GM18519 (cell line): ENCODE results near the gene FCN3.

Source experiments
- ATAC-seq: cut with Tn5 transposase; IDR thresholded peaks from one replicate; pipeline ENCODE4 v1.9.1; 2021; ENCODE audit warnings: mild to moderate bottlenecking, moderate library complexity; ENCODE audit not compliant: unreplicated experiment, low FRiP score

FCN3 gene

DNA sequence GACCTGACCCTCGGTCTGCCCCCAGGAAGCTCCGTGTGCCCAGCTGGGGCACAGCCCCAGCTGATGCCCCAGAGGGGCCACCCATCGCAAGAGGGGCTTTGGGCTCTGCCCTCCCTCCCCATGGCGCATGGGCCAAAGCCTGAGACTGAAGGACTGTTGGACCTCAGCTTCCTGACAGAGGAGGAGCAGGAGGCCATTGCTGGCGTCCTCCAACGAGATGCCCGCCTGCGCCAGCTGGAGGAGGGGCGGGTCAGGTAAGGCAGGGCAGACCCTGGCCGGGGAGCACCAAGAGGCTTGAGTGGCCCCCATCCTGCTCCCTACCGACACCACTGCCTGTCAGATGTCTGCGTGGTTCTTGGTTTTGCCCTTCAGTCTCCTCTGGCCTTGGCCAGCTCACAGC, 29.4 kb downstream of the FCN3 start:
- no peak for ATAC-seq

DNA sequence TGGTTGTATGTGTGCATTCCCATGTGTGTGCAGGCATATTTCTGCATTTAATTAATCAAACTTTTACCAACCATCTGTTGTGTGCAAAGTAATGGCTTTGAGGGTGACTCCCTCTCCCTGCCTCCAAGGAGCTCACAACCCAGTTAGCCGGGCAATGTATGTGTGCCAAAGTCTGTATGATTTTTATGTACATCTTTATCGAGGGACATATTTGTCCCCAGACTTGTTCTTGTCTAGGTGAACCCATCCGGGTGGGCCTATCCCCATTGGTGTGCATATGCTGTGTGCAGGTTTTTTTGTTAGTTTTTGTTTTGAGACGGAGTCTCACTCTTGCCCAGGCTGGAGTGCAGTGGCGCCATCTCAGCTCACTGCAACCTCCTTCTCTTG, 31.0 kb downstream of the FCN3 start:
- ATAC-seq = no peak

DNA sequence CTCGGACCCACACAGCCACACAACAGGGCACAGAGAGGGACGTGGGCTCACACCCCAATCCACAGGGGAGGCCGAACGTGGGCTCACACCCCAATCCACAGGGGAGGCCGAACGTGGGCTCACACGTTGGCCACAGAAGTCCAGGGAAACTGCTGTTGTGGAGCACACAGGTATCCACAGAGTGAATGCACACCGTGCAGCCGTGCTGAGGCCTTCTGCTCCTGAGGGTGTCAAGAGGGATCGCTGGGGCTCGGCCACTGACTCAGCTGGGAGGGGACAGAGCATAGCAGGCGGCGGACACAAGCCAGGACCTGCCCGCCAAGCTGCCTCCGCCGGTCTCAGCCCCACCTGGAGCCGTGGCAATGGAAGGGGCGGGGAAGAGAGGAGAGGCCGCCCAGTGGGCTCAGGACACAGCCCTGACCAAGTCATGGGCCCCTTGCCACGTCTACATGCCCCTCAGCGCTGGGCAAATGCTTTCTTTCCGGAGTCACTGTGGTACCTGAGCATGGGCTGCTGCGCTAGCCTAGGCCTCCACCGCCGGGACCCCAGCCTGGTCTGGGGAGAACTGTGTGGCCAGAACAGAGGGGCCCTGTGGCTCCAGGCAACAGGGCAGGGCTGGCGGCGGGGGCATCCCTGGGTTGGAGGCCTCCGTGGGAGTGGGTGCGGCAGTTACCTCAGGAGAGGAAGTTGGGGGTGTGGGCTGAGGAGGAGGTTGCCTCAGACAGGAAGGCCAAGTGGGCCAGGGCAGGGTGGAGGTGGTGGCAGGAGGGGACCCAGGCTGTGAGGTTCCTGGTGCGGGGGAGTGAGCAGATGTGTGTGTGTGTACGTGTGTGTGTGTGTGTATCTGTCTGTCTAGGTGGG, 31.6 kb downstream of the FCN3 start:
- no peak for ATAC-seq

DNA sequence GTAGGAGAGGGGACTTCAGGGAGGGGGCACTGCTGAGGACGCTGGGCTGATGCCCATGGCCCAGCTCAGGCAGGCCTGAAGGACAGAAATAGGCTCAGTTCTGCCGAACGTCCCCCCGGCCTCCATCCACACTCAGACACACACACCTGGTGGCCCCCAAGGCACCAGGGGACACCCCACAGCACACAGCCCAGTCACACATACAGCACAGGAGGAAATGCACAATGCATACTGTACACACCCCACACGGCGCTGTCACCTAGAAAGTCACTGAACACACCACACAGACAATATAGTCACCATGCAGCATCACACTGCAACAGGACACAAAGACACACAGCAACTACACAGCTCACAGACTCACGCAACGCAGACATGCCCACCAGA, 32.2 kb downstream of the FCN3 start:
- ATAC-seq = no peak

DNA sequence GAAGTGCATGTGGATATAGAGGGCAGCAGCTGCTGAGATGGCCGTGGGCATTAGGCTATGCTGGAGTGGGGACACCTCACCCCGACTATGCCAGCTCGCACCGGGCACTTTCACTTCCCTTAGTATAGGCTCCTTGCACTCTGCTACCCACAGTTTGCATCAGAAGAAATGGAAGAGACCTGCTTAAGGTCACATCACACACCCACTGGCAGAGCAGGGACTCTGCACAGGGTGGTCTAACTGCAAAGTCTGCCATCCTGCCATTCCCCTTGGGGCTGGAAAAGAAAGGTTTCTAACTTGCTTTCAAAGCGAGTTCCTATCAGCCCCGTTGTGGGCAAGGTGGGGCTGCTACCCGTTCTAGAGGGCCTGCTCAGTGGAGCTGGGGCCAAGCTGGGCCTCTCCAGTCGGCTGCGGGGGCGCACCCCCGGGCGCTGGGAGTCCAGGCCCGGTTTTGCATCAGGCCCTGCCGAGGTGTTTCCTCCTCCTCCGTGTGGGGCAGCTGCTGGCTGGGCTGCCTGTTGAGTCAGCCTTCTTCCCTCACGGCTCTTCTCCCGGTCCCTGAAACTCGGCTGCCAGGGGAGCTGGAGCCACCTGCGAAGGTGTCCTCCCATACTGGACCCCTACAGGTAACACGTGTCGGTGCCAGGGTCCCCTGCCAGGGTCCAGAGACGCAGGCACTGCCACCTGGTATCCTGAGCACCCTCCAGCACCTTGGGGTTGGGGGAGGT, 32.9 kb downstream of the FCN3 start, which contains the start of gene SYTL1:
SYTL1 (plus strand) TSS at position 498 of the 728 bp plus-strand sequence. CDS start 3,313 bp downstream, outside the sequence.
- no peak for ATAC-seq

DNA sequence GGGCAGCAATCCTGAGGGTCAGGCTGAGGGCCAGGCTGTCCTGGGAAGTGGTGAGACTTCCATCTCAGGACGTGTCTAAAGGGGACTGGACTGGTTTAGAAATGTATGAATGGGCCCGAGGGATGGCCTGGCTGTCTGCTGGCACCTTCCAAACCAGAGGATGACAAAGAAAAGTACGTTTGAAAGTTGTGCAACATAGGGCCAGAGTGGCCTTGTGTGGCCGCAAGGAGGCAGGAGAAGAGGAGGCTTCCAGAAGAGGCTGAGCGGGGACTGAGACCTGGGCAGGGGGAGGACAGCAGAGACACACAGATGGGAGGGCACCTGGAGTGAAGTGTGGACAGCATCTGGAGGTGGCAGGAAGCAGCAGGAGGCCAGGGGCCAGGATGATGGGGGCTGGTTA, 35.4 kb downstream of the FCN3 start:
- no peak for ATAC-seq

DNA sequence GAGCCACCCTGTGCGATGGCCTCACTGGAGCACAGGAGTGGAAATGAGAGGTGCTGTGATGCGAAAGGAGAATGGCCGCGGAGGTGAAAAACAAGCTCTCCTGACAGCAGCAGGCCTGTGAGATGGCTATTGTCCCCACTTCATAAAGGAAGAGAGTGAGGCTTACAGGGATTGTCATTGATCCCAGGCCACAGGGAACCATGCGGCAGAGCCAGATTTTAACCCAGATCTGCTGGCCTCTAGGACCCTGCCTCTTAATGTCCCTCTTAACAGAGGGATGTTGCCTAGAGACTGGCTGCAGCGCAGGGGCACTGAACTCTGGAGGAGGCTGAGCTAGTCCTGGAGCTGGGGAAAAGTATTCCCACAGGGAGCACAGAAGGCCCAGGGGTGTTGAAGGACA, 35.9 kb downstream of the FCN3 start:
- ATAC-seq = no peak

DNA sequence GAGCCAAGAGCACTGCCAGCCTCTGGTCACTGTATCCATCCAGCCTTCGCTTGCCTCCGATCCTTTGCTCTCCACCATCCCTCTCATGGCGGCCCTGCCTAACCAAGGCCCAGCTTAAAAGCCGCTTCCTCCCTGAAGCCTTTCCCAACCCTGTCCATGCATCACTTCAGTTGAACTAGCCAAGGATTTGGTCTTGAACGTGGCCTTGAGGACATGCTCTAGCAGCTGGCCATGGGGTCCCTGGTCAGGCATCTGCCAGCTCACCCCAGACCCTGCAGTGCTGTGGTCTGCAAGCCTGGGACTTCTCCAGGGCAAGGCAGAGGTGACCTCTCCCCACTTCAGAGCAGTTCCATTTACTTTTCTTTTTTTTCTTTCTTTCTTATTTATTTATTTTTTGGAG, 37.9 kb downstream of the FCN3 start:
- ATAC-seq = no peak

DNA sequence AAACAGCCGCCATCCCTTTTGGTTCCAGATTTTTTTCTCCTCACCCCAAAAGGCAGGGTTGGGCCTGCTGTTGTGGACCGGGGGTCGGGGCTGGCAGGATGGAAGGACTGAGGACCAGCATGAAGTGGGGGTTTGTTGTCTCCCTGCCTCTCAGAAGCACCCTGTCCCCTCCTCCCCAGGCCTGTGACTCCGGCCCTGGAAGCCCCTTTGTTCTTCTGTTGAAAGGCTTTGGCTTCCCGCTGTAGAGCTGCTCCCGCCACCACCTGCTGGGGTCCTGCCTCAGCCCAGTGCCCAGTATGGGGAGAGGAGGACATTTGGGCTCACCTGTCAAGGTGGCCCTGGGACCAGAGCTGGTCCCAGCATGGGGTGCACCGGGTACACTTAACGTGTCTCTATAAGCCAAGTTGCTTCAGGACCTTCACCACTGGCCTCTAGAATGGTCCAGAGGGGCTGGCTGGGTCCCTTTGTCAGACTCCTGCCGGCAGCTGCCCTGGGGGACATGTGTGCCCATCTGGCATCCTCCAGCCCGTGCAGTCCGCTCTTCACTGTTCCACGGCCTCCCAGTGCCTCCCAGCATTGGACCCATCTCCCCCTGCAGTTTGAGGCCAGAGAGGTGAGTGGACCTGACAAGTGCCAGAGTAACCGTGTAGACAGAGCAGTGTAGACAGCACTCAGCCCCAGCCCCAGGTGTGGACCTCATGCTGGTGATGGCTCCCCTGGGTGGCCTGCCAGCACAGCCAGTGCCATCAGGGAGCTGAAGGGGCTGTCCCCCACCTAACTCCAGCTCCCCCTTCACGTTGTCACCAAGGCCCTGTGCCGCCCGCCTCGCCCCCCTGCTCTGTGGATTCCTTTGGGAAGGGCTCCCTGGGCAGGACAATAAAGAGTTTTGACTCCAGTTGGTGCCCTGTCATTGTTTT, 38.9 kb downstream of the FCN3 start:
- no peak for ATAC-seq

DNA sequence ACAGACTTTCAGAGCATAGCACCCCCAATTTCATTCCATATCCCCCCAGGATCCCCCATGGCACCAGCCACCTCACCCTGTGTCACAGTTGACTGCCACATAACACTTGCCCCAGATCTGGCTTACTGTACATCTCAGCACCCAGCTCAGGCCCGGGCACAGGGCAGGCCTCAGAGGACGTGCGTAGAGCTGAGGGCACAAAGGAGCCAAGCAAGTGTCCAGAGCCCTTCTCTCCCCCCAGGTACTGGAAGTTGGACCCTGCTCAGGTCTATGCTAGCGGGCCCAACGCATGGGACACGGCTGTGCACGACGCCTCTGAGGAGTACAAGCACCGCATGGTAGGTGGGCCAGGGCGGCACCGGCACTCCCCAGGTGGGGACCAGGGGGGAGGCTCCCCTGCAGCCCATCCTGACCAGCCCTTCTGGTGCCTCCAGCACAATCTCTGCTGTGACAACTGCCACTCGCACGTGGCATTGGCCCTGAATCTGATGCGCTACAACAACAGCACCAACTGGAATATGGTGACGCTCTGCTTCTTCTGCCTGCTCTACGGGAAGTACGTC, 40.8 kb downstream of the FCN3 start:
- ATAC-seq = no peak

DNA sequence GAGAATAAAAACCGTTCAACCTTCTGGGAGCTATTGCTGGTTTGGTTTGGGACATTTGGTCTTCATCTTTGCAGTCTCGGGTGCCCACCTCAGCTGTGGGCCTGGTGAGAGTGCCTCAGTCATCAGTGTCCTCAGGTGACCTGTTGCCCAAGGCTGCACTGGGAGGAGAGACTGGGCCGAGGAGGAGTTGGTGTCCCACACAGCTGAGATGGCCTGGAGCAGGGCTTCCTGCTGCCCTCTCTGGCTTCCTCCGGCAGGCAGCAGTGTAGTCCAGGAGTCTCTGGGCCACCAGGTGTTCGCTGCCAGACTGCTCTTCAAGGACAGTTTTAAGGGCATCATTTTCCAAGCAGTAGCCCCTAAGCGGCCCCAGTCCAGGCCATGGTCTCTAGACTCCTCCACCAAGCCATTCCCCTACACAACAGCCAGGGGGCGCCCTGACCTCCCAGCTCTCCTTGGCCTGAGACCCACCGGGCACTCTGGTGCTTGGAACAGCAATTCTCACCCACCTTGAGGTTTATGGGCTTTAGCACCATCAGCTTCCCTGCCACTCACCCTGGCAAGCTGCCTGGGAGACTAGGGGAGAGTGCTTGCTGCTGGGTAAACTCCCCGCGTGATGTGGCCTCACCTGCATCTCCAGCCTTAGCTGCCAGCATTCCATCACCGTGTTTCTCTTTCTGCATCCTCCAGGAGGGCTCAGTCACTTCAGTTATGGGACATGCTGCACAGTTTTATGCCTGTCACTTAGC, 41.9 kb downstream of the FCN3 start:
- no peak for ATAC-seq

DNA sequence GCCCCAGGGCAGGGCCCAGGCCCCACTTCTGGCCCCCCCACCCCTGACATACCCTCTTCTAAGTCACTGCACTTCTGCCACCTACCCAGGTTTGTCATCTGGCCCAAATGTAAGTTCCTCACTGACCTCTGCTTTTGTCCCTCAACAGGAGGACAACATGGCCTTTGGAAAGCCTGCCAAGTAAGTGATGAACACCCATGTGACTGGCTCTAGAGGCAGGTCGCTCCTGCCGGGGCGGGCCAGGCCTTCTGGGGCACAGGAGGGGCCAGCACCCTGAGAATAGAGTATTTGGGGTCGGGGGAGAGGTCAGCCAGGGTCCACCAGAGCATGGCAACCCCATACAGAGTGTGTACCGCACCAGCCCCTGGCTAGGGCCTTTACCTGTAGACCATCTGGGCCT, 42.7 kb downstream of the FCN3 start:
- no peak for ATAC-seq

DNA sequence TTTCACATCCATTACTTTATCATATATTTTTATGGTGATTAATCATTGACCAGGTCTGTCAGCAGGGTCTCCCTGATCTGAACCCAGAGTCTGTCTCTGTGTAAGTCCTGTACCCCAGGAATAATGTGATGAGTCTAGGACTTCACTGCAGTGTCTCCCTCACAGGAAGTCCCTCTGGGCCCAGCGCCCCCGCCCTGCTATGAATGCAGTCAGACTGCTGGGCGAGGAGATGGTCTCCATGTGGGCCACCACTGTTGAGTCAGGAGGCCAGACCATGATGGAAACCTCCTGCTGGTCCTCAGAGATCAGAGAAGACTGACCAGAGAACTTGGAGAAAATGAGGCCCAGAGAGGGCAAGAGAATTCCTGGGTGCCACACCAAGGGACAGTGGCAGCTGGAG, 43.2 kb downstream of the FCN3 start:
- ATAC-seq = no peak

DNA sequence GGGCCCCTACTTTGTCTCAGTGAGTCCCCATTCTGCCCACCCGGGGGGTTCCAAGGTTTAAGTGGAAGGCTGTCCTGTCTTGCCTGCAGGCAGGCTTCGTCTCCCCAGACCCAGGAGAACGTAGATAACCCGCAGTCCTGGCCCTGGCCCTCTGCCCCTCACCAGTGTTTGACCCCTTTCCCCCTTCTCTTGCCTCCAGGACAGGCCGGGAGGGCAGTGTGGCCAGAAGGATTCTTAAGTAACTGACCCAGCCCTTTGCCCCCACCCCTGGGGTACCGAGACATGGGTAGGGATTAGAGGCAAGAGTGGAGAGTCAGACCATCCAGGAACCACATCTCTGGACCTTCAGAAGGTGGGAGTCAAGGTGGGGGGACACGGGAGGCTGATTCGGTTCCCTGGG, 43.8 kb downstream of the FCN3 start:
- ATAC-seq = no peak

DNA sequence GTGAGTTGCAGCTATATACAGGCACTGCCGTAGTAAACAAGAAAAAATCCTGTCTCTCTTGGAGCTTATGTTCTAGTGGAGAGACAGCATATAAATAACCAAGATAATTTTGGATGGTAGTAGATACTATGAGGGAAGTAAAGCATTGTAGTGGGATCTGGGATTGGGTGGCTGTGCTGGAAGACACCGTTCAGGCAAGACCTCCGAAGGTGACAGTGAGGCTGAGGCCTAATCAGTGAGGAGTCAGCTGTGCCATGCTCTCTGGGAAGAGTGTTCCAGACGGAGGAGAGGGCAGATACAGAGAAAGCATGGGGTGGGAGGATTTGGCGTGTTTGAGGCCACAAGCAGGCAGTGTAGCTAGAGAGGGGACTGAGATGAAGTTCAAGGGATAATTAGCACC, 46.7 kb downstream of the FCN3 start:
- ATAC-seq = no peak

DNA sequence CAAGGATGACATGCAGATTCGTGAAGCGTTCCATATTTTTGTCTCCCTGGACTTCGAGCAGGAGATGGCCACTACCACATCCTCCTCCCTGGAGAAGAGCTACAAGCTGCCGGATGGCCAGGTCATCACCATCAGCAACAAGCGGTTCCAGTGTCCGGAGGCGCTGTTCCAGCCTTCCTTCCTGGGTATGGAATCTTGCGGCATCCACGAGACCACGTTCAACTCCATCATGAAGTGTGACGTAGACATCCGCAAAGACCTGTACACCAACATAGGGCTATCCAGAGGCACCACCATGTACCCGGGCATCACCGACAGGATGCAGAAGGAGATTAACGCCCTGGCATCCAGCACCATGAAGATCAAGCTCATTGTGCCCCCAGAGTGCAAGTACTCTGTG, 49.3 kb downstream of the FCN3 start:
- no peak for ATAC-seq

DNA sequence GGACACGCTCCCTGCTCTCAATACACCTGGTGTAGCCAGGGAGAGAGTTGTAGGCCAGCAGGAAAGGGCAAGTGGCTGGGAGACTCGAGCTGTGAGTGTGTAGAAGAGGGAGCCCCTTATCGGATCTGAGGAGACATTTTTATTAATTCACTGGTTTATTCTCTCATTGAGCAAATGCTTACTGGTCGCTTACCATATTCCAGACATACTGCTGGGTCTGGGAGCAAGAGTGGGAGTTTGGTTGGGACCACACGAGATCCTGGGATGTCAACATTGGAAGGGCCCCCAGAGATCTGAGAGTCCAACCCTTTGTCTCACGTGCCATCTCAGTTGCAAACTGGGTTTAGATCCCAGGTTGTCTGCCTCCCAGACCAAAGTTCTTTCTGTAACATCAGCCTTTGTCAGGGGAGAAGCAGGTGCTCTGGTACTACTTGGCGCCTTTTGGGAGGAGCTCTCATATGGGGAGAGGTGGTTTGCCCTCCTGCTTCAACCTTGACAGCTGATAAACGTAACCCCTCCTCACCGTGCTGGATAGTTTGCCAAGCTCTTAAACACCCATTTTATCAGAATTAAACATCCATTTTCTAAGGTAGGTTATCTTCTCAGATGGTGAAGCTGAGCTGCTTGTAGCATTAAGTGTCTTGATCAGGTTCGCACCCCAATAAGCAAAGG, 51.9 kb downstream of the FCN3 start:
- ATAC-seq = no peak

DNA sequence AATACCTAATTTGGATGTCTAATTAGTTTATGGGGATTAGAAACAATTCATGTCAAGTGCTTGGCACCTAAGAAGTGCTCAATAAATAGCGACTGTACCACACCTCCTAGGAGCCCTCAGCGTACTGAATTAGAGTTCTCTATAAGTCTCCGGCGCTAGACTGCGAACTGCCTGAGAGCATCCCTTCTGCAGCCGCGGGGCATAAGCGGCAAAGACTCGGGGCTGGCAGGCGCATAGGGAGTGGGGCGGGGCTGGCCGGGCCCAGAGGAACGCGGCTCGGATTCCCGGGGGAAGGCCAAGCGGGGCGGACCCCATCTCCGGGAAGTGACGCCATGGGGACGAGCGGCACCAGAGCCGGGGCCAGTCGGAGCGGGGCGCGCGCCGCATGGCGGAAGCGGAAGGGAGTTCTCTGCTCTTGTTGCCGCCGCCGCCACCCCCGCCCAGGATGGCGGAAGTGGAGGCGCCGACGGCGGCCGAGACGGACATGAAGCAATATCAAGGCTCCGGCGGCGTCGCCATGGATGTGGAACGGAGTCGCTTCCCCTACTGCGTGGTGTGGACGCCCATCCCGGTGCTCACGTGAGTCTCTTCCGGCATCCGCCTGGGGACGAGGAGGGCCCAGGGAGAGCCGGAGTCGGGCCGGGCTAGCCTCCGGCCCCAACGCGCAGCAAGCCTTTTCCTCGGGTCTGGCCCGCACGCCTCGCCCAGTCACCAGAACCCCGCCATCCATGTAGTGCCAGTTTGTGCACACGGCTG, 52.6 kb downstream of the FCN3 start, which contains the start of gene TMEM222:
TMEM222 (plus strand) TSS at position 351 of the 756 bp plus-strand sequence; CDS start at position 386, 35 bp downstream.
- ATAC-seq = peak; percentile 70
